ENCODE data around the gene CCDC134. TPM values are rescaled to one million over a fixed set of nuclear protein-coding genes. Genes with fewer than 3 reads are reported as not detected.
A peak's percentile ranks its signal among the peaks of the same experiment; 100 is the strongest.

CCDC134 gene
- polyA plus RNA-seq, 1 donor (not counting 4 experiments of a cell fraction or from before 2014, with no cell fraction given) = 4.1 TPM

- H3K27me3 ChIP-seq (ENCODE audit: control insufficient read depth, extremely low read depth, insufficient read depth, low read length) = no peaks in the 10 kb centered on the region
- H3K27ac ChIP-seq (ENCODE audit: control insufficient read depth, insufficient read depth, low read length) = no peak overlapping the region
- dilution Hi-C loops (cut with MboI; ENCODE audit: extremely low pct_ligation_motif_present, low sequenced_read_pairs) = no loop called here
- no peaks in the 10 kb centered on the region for H3K36me3 ChIP-seq (ENCODE audit: control insufficient read depth in 2 of 2, extremely low read depth in 1 of 2, insufficient read depth in 2 of 2, low read length in 2 of 2)
- peaks cover 3% of the 10 kb centered on the region for H3K4me1 ChIP-seq (ENCODE audit: control insufficient read depth, extremely low read depth, insufficient read depth, low read length)
- no peaks in the 10 kb centered on the region for H3K9me1 ChIP-seq (ENCODE audit: control insufficient read depth, extremely low read depth, insufficient read depth, low read length)
- FAIRE-seq (peak; percentile 39), DNase-seq (ENCODE audit: low read depth, low spot score) (no peak)
- peak overlapping the region; percentile 49 for H2AFZ ChIP-seq (ENCODE audit: control insufficient read depth, low read length)
- no peak overlapping the region for H3K9ac ChIP-seq (ENCODE audit: control insufficient read depth, extremely low read depth, insufficient read depth, low read length)
- no peaks in the 10 kb centered on the region for H3K79me2 ChIP-seq (ENCODE audit: control insufficient read depth, insufficient read depth, low read length)
- H3K9me3 ChIP-seq (ENCODE audit: control insufficient read depth, low read depth, low read length) = no peaks in the 10 kb centered on the region
- TF ChIP-seq EZH2 (IDR thresholded peaks at IDR 0.05; ENCODE audit: low read length) = no peak
- no peak for TF ChIP-seq CTCF (optimal IDR thresholded peaks at IDR 0.05 in 1 of 3, IDR thresholded peaks at IDR 0.05 in 1 of 3, conservative IDR thresholded peaks at IDR 0.05 in 1 of 3; ENCODE audit: extremely low read depth in 1 of 3, insufficient read depth in 2 of 3, low read length in 3 of 3)
- no peaks in the 10 kb centered on the region for H4K20me1 ChIP-seq (ENCODE audit: control insufficient read depth, extremely low read depth, insufficient read depth, low read length)
- H3K4me2 ChIP-seq (ENCODE audit: control insufficient read depth, extremely low read depth, insufficient read depth, low read depth, low read length) = no peak overlapping the region
- no peak overlapping the region for H3K4me3 ChIP-seq (ENCODE audit: control insufficient read depth in 2 of 3, extremely low read depth in 1 of 3, insufficient read depth in 2 of 3, low read depth in 1 of 3, low read length in 3 of 3)
Measured at GRCh38 chr22:41780746-41781505, 19.6 kb upstream of the CCDC134 start.

- Histone ChIP-seq H2AFZ (ENCODE audit: control insufficient read depth, low read length) (peak overlapping the region; percentile 49), H3K27me3 (ENCODE audit: control insufficient read depth, extremely low read depth, insufficient read depth, low read length) (no peaks in the 10 kb centered on the region), H4K20me1 (ENCODE audit: control insufficient read depth, extremely low read depth, insufficient read depth, low read length) (no peaks in the 10 kb centered on the region), H3K4me3 (ENCODE audit: control insufficient read depth in 2 of 3, extremely low read depth in 1 of 3, insufficient read depth in 2 of 3, low read depth in 1 of 3, low read length in 3 of 3) (no peak overlapping the region), H3K4me1 (ENCODE audit: control insufficient read depth, extremely low read depth, insufficient read depth, low read length) (peaks cover 3% of the 10 kb centered on the region), H3K4me2 (ENCODE audit: control insufficient read depth, extremely low read depth, insufficient read depth, low read depth, low read length) (no peak overlapping the region), H3K9me3 (ENCODE audit: control insufficient read depth, low read depth, low read length) (no peaks in the 10 kb centered on the region), H3K36me3 (ENCODE audit: control insufficient read depth in 2 of 2, extremely low read depth in 1 of 2, insufficient read depth in 2 of 2, low read length in 2 of 2) (no peaks in the 10 kb centered on the region), H3K27ac (ENCODE audit: control insufficient read depth, insufficient read depth, low read length) (no peak overlapping the region), H3K9me1 (ENCODE audit: control insufficient read depth, extremely low read depth, insufficient read depth, low read length) (no peaks in the 10 kb centered on the region), H3K79me2 (ENCODE audit: control insufficient read depth, insufficient read depth, low read length) (no peaks in the 10 kb centered on the region), H3K9ac (ENCODE audit: control insufficient read depth, extremely low read depth, insufficient read depth, low read length) (no peak overlapping the region)
- dilution Hi-C loops (cut with MboI; ENCODE audit: extremely low pct_ligation_motif_present, low sequenced_read_pairs) = no loop called here
- no peak for DNase-seq (ENCODE audit: low read depth, low spot score)
- TF ChIP-seq CTCF (optimal IDR thresholded peaks at IDR 0.05 in 1 of 3, IDR thresholded peaks at IDR 0.05 in 1 of 3, conservative IDR thresholded peaks at IDR 0.05 in 1 of 3; ENCODE audit: extremely low read depth in 1 of 3, insufficient read depth in 2 of 3, low read length in 3 of 3) = no peak
- FAIRE-seq = no peak
Measured at GRCh38 chr22:41781507-41781906, 19.0 kb upstream of the CCDC134 start.

Measured in keratinocyte (primary cell).